GM21526 (cell line): ENCODE results near the gene MYG1.

Source experiments
- ATAC-seq: cut with Tn5 transposase; IDR thresholded peaks from one replicate; pipeline ENCODE4 v1.9.1; 2021; ENCODE audit warnings: moderate library complexity; ENCODE audit not compliant: unreplicated experiment, low FRiP score

MYG1 gene

GRCh38 chr12:53352331-53353256 lies 53.1 kb downstream of the MYG1 start:
- peak; percentile 91 for ATAC-seq

GRCh38 chr12:53353257-53353655 lies 53.8 kb downstream of the MYG1 start:
- ATAC-seq = no peak

GRCh38 chr12:53355121-53355520 lies 55.6 kb downstream of the MYG1 start:
- ATAC-seq = no peak
